Spleen (tissue), 7 donors: Measurements from ENCODE around the gene SBF1.

Experiments
- CTCF ChIP-seq, 11 experiments: fragments of 200-600 bp in 7 of 11; fragments of 450-650 bp in 4 of 11; sonication (generic) in 4 of 11; IDR thresholded peaks in 8 of 11; conservative IDR thresholded peaks in 3 of 11; 1 replicate in 7 of 11; 2 replicates in 4 of 11; pipeline versions ENCODE4 v1.4.0 to v1.8.0; 2016 to 2021; ENCODE audit warnings: antibody characterized with exemption in 11 of 11, inconsistent platforms in 4 of 11, mild to moderate bottlenecking in 1 of 11
- POLR2A ChIP-seq, 3 donors: fragments of 450-650 bp; IDR thresholded peaks; one replicate each; pipeline ENCODE4 v1.5.1; 2017; ENCODE audit warnings: antibody characterized with exemption in 3 of 3, mild to moderate bottlenecking in 1 of 3
- donor health status: DM: no; HTN: no; CAD: no; lungs with moderate emphysema.
- donor health status: DM: no; HTN: no; CAD: no.
- donor health status: DM: no; HTN: no; CAD: no.

GRCh38 chr22:50396751-50397370 lies 78.0 kb downstream of the SBF1 start:
- TF ChIP-seq POLR2A (IDR thresholded peaks at IDR 0.05) (no peak), CTCF (IDR thresholded peaks at IDR 0.05 in 8 of 11, conservative IDR thresholded peaks at IDR 0.05 in 3 of 11) (no peak)
